ENCODE data around the gene MEF2C. TPM values are rescaled to one million over a fixed set of nuclear protein-coding genes. Genes with fewer than 3 reads are reported as not detected.

The MEF2C gene
- total RNA-seq, 1 donor from 2014 or later: 0.26 TPM

DNA sequence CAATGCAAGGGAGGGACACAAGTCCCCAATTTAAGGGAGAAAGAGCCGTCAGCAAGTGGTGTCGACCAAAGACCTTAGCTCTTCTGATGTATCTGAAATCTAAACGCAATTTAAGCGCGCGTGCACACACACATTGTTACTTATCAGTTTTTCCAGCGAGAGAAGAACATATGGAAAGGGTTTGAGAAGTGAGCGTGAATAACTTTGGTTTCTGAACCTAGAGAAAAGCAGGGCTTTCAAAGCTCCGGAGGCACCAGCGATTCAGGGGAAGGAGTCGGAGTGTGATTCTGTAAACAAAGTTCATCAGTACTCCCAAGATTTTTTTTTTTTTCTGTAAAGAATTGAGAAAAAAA, 191.8 kb downstream of the MEF2C start:
- no peak overlapping the region for H3K9ac ChIP-seq
- peaks cover 89% of the 10 kb centered on the region for H4K20me1 ChIP-seq (ENCODE audit: low read depth)
- Mint-ChIP-seq H3K27ac (no peak overlapping the region), H3K36me3 (peaks cover 1% of the 10 kb centered on the region), H3K9me3 (no peaks in the 10 kb centered on the region), H3K27me3 (ENCODE audit: insufficient read depth, low read depth) (peaks cover 98% of the 10 kb centered on the region), H3K4me1 (peaks cover 32% of the 10 kb centered on the region), H3K4me3 (peak overlapping the region; percentile 82)
- no peak for DNase-seq (ENCODE audit: low spot score)
- no peak overlapping the region for H2AFZ ChIP-seq (replicated peaks)
- no peak for TF ChIP-seq EZH2phosphoT487 (IDR thresholded peaks at IDR 0.05)
- TF ChIP-seq EZH2 (IDR thresholded peaks at IDR 0.05): no peak
- peaks cover 100% of the 10 kb centered on the region for H3K27me3 ChIP-seq
- H3K4me2 ChIP-seq: peak overlapping the region; percentile 61
- peaks cover 17% of the 10 kb centered on the region for H3K4me1 ChIP-seq
- no peak overlapping the region for H3K4me3 ChIP-seq
- H3F3A ChIP-seq (ENCODE audit: low read depth): peaks cover 15% of the 10 kb centered on the region
- H3K9me3 ChIP-seq (ENCODE audit: low read depth): no peaks in the 10 kb centered on the region
- no peak overlapping the region for H3K27ac ChIP-seq
- H3K36me3 ChIP-seq: no peaks in the 10 kb centered on the region
- no peaks in the 10 kb centered on the region for H3K79me2 ChIP-seq (ENCODE audit: low read depth)

DNA sequence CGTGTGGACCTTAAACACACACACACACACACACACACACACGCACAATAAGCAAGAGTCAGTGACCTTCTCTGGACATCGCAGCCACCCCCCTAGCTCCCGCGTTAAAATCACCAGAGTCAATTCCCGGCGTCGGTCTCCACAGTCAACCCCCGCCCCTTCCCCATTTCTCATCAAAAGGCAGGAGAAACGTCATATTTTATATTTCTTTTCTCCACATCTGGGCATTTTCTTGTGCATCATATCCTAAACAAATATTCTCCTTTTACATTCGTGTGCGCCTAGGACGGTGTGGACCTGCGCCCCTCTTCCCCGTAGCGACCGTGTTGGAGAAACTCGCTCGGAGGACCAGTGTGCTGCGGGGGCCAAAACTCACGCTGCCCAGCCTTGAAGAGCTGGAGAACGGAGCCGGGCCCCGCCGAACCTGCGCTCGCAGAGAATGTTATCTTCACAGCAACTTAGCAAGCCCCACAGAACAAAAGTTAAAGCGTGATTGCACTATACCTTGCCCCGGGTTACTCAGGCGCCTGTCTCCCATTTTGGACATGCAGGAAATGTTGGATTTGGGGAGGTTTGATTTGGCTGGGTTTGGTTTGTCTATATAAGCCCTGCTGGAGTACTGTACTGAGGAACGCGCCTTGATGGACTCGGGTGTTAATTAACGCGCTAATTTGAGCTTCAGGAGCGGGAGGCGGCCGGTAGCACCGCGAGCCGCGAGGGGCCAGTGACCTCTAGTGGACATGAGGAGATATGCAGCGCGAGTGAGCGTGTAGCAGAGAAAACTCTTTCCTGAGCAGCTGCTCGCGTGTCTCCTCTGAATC, 192.4 kb downstream of the MEF2C start:
- H3K4me1 Mint-ChIP-seq: peaks cover 35% of the 10 kb centered on the region
- TF ChIP-seq EZH2phosphoT487 (IDR thresholded peaks at IDR 0.05) (peak; percentile 77), EZH2 (IDR thresholded peaks at IDR 0.05) (peak; percentile 74)
- TF ChIP-seq, protein P1, sequence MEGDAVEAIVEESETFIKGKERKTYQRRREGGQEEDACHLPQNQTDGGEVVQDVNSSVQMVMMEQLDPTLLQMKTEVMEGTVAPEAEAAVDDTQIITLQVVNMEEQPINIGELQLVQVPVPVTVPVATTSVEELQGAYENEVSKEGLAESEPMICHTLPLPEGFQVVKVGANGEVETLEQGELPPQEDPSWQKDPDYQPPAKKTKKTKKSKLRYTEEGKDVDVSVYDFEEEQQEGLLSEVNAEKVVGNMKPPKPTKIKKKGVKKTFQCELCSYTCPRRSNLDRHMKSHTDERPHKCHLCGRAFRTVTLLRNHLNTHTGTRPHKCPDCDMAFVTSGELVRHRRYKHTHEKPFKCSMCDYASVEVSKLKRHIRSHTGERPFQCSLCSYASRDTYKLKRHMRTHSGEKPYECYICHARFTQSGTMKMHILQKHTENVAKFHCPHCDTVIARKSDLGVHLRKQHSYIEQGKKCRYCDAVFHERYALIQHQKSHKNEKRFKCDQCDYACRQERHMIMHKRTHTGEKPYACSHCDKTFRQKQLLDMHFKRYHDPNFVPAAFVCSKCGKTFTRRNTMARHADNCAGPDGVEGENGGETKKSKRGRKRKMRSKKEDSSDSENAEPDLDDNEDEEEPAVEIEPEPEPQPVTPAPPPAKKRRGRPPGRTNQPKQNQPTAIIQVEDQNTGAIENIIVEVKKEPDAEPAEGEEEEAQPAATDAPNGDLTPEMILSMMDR (IDR thresholded peaks at IDR 0.05): peak; percentile 94
- H3K27ac ChIP-seq: no peak overlapping the region
- H2AFZ ChIP-seq (replicated peaks): no peak overlapping the region
- H3F3A ChIP-seq (ENCODE audit: low read depth): peaks cover 10% of the 10 kb centered on the region
- peaks cover 15% of the 10 kb centered on the region for H3K4me1 ChIP-seq
- peak overlapping the region; percentile 82 for H3K4me3 Mint-ChIP-seq
- H3K9me3 ChIP-seq (ENCODE audit: low read depth): no peaks in the 10 kb centered on the region
- peaks cover 99% of the 10 kb centered on the region for H3K27me3 Mint-ChIP-seq (ENCODE audit: insufficient read depth, low read depth)
- H3K27me3 ChIP-seq: peaks cover 100% of the 10 kb centered on the region
- no peaks in the 10 kb centered on the region for H3K36me3 ChIP-seq
- H3K4me2 ChIP-seq: peak overlapping the region; percentile 61
- no peak overlapping the region for H3K9ac ChIP-seq
- no peaks in the 10 kb centered on the region for H3K9me3 Mint-ChIP-seq
- H3K79me2 ChIP-seq (ENCODE audit: low read depth): no peaks in the 10 kb centered on the region
- peaks cover 92% of the 10 kb centered on the region for H4K20me1 ChIP-seq (ENCODE audit: low read depth)
- peaks cover 1% of the 10 kb centered on the region for H3K36me3 Mint-ChIP-seq
- DNase-seq (ENCODE audit: low spot score): peak; percentile 89
- no peak overlapping the region for H3K27ac Mint-ChIP-seq
- peak overlapping the region; percentile 27 for H3K4me3 ChIP-seq

DNA sequence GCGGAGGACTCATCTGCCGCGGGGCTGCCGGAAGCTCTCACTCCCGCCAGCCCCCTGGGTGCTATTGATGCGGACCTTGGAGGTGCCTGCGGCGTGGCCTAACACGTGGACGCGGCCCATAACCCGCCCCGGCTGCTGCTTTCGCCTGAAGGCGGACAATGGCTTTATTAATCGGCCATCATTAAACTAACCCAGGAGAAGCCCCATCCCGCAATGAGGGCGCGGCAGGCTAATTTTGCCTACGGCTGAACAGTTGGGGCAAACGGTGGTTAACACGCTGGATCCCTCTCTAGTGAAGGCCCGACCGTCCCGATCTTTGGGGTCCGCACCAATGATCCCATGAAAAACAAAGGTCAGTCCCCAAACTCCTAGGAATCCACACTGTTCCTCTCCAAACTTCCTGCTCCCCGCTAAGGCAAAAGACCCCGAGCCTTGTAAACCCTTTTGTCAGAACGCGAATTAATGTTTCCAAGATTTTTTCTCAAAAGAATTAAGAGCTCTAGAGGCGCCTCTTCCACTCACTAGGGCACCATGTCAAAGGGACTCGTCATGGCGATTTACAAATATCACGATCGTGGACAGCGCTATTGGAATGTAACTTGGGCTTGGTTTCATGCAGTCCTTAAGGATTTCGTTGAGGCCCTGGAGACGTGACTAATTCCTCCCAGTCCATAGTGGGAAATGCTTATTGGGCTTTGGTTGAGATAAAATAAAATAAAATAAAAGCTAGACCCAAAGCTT, 193.1 kb downstream of the MEF2C start:
- Histone ChIP-seq H3K4me3 (no peak overlapping the region), H3K4me1 (peaks cover 15% of the 10 kb centered on the region), H2AFZ (replicated peaks) (no peak overlapping the region), H3K9me3 (ENCODE audit: low read depth) (no peaks in the 10 kb centered on the region), H3K27ac (no peak overlapping the region), H3K79me2 (ENCODE audit: low read depth) (no peaks in the 10 kb centered on the region), H3K27me3 (peaks cover 100% of the 10 kb centered on the region), H3K4me2 (no peak overlapping the region), H4K20me1 (ENCODE audit: low read depth) (peaks cover 96% of the 10 kb centered on the region), H3K9ac (no peak overlapping the region), H3F3A (ENCODE audit: low read depth) (peaks cover 10% of the 10 kb centered on the region), H3K36me3 (no peaks in the 10 kb centered on the region)
- DNase-seq (ENCODE audit: low spot score): peak; percentile 48
- Mint-ChIP-seq H3K9me3 (no peaks in the 10 kb centered on the region), H3K4me1 (peaks cover 37% of the 10 kb centered on the region), H3K27me3 (ENCODE audit: insufficient read depth, low read depth) (peaks cover 95% of the 10 kb centered on the region), H3K27ac (no peak overlapping the region), H3K4me3 (peak overlapping the region; percentile 82), H3K36me3 (no peaks in the 10 kb centered on the region)
- TF ChIP-seq EZH2phosphoT487 (IDR thresholded peaks at IDR 0.05) (peak; percentile 75), EZH2 (IDR thresholded peaks at IDR 0.05) (peak; percentile 80)
- TF ChIP-seq, protein P1 (IDR thresholded peaks at IDR 0.05): no peak
